Stimulated activated CD4-positive, alpha-beta T cell treated with anti-CD3 and anti-CD28 coated beads, TNF-alpha, amount 100 ng/mL, for 4 hours (primary cell): ENCODE data around the gene DSCAML1.

ENCODE experiments used
- DNase-seq, 3 experiments: peaks; one replicate each; pipeline ENCODE4 v3.0.0-alpha.2; 2020; ENCODE audit warnings: low read depth in 3 of 3

Gene DSCAML1

GRCh38 chr11:117378976-117379865, 417.8 kb downstream of the DSCAML1 start:
- DNase-seq = no peak
